Measurements from ENCODE around the gene STX7. TPM values are rescaled to one million over a fixed set of nuclear protein-coding genes. Genes with fewer than 3 reads are reported as not detected.

Gene STX7
- total RNA-seq, 1 experiment from 2014 or later: 27.8 TPM

GRCh38 chr6:132505158-132505557, 7.8 kb downstream of the STX7 start:
- Histone ChIP-seq H3K9ac (ENCODE audit: low read length) (no peak overlapping the region), H3K4me1 (ENCODE audit: control insufficient read depth in 1 of 2, insufficient read depth in 2 of 2, low read length in 2 of 2) (no peaks in the 10 kb centered on the region), H3K4me3 (replicated peaks in 1 of 2; ENCODE audit: low read depth in 1 of 2, low read length in 2 of 2) (no peak overlapping the region), H4K20me1 (ENCODE audit: insufficient read depth) (no peaks in the 10 kb centered on the region; the same call in 1 of the 2 replicates), H3K9me3 (ENCODE audit: control insufficient read depth in 1 of 2, insufficient read depth in 1 of 2, low read depth in 1 of 2, low read length in 2 of 2) (no peaks in the 10 kb centered on the region), H3K79me2 (ENCODE audit: insufficient read depth, low read length) (peaks cover 58% of the 10 kb centered on the region), H2AFZ (ENCODE audit: low read depth, low read length, poor library complexity, severe bottlenecking) (no peak overlapping the region), H3K9me2 (ENCODE audit: insufficient read depth) (no peaks in the 10 kb centered on the region), H3K4me2 (ENCODE audit: low read length) (no peak overlapping the region), H3K36me3 (ENCODE audit: control insufficient read depth in 1 of 2, insufficient read depth in 2 of 2, low read length in 2 of 2) (no peaks in the 10 kb centered on the region), H3K27ac (ENCODE audit: low read depth, low read length) (no peak overlapping the region), H3K27me3 (ENCODE audit: insufficient read depth, low read length) (no peaks in the 10 kb centered on the region)
- TF ChIP-seq ZFX (IDR thresholded peaks at IDR 0.05) (no peak), ZNF274 (IDR thresholded peaks at IDR 0.05; ENCODE audit: low read depth, low read length) (no peak), YY1 (IDR thresholded peaks at IDR 0.05; ENCODE audit: extremely low read depth, insufficient replicate concordance, low read depth, low read length) (no peak), SRF (IDR thresholded peaks at IDR 0.05; ENCODE audit: low read depth) (no peak), ZBTB33 (IDR thresholded peaks at IDR 0.05; ENCODE audit: extremely low read depth, insufficient replicate concordance, low read length) (no peak), SP1 (IDR thresholded peaks at IDR 0.05; ENCODE audit: low read depth) (no peak), CEBPB (IDR thresholded peaks at IDR 0.05; ENCODE audit: low read depth) (no peak), CTCF (IDR thresholded peaks at IDR 0.05 in 2 of 3, conservative IDR thresholded peaks at IDR 0.05 in 1 of 3; ENCODE audit: borderline replicate concordance in 1 of 3, insufficient read depth in 1 of 3, low read depth in 2 of 3, low read length in 2 of 3) (no peak), RAD21 (IDR thresholded peaks at IDR 0.05; ENCODE audit: low read depth) (no peak)
- CTCF ChIA-PET: no interaction called here
- RAD21 ChIA-PET (ENCODE audit: low non-redundant PET in 1 of 2, low total read pairs in 2 of 2, uncharacterized antibody in 2 of 2, unreplicated experiment in 2 of 2): no interaction called here
- intact Hi-C loops (cut with micrococcal nuclease): no loop called here
- POLR2A ChIA-PET: no interaction called here
- DNase-seq (ENCODE audit: low read depth, low spot score): no peak
- BruUV-seq (replicated peaks): no TSS peak
- ATAC-seq: no peak
